CD4-positive, alpha-beta T cell treated with Interleukin-10 for 1 hour (primary cell): ENCODE data around the gene GPANK1.
A peak's percentile ranks its signal among the peaks of the same experiment; 100 is the strongest.

Source experiments
- DNase-seq: peaks from one replicate; pipeline ENCODE4 v3.0.0-alpha.2; 2020

The GPANK1 gene

GRCh38 chr6:31636698-31637596 lies 27.9 kb downstream of the GPANK1 start:
- DNase-seq: no peak

GRCh38 chr6:31634969-31635575 lies 29.7 kb downstream of the GPANK1 start:
- DNase-seq: no peak

- DNase-seq: no peak
These were observed 30.7 kb downstream of the GPANK1 start for GRCh38 chr6:31634131-31634530.

DNA sequence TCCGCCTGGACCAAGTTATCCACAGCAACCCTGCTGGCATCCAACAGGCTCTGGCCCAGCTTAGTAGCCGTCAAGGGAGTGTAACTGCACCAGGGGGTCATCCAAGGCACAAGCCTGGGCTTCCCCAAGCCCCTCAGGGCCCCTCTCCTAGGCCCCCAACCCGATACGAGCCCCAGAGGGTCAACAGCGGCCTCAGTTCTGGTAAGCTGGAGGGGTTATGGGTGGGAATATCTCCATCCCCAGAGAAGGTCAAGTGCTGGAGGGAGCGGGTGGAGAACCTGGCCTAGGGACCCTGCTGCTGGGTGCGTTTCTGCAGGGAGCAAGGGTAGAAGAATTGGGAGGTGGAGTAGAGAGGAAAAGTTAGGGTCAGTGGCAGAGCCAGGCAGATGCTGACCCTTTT lies 31.4 kb downstream of the GPANK1 start:
- DNase-seq: no peak

- DNase-seq: no peak
These were observed 32.4 kb downstream of the GPANK1 start for GRCh38 chr6:31632279-31632946.

DNA sequence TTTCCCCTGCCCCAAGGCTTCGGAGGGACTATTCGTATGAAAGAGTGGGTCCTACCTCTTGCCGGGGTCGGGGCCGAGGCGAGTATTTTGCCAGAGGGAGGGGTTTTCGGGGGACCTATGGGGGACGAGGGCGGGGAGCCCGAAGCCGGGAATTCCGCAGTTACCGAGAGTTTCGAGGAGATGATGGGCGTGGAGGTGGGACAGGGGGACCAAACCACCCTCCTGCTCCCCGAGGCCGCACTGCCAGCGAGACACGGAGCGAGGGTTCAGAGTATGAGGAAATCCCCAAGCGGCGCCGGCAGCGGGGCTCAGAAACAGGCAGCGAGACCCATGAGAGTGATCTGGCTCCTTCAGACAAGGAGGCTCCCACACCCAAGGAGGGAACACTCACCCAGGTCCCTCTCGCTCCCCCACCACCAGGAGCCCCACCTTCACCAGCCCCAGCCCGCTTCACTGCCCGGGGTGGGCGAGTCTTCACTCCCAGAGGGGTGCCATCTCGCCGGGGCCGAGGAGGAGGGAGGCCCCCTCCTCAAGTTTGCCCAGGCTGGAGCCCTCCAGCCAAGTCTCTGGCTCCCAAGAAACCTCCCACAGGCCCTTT lies 33.0 kb downstream of the GPANK1 start:
- DNase-seq: no peak

- no peak for DNase-seq
These were observed 33.6 kb downstream of the GPANK1 start for GRCh38 chr6:31631209-31631608.

- no peak for DNase-seq
These were observed 34.4 kb downstream of the GPANK1 start for GRCh38 chr6:31630177-31630934.

DNA sequence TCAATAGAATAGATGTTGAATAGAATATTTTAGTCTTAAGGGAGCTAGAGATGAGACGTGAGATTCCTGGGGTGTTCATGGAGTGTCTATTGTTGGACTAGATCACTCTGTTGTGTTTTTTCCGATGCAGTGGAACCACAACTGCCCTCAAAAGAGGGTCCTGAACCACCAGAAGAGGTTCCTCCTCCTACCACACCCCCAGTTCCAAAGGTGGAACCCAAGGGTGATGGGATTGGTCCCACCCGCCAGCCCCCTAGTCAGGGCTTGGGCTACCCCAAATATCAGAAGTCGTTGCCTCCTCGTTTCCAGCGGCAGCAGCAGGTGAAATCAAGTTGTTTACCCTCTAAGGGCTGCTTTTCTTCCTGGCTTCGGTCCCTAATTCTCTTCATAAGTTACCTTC lies 35.8 kb downstream of the GPANK1 start:
- no peak for DNase-seq

GRCh38 chr6:31627690-31628287 lies 37.0 kb downstream of the GPANK1 start:
- DNase-seq: no peak

DNA sequence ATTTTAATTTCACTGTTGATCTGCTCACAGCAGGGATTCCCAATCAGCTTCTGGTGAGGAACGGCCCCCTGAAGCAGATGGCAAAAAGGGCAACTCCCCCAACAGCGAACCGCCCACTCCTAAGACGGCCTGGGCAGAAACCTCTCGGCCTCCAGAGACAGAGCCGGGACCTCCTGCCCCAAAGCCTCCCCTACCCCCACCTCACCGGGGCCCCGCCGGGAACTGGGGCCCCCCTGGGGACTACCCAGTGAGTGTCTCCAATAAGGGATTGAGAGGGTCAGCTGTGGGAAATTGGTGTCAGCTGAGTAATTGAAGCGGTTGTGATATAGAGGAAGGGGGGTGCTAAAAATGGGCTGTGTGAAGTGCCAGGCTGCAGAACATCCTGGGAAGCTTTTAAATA lies 37.8 kb downstream of the GPANK1 start:
- no peak for DNase-seq

GRCh38 chr6:31624070-31624469 lies 40.7 kb downstream of the GPANK1 start:
- no peak for DNase-seq

- DNase-seq: no peak
These were observed 42.1 kb downstream of the GPANK1 start for GRCh38 chr6:31622684-31623091.

GRCh38 chr6:31621991-31622390 lies 42.8 kb downstream of the GPANK1 start:
- no peak for DNase-seq

GRCh38 chr6:31621320-31621939 lies 43.4 kb downstream of the GPANK1 start:
- DNase-seq: no peak

- no peak for DNase-seq
These were observed 44.0 kb downstream of the GPANK1 start, which contains the start of gene PRRC2A for GRCh38 chr6:31620586-31621319. TSS of gene PRRC2A (plus strand) at chr6:31620715. CDS start at chr6:31622790, 2,075 bp downstream.

- DNase-seq: peak; percentile 98
These were observed 44.8 kb downstream of the GPANK1 start for GRCh38 chr6:31619805-31620585.

DNA sequence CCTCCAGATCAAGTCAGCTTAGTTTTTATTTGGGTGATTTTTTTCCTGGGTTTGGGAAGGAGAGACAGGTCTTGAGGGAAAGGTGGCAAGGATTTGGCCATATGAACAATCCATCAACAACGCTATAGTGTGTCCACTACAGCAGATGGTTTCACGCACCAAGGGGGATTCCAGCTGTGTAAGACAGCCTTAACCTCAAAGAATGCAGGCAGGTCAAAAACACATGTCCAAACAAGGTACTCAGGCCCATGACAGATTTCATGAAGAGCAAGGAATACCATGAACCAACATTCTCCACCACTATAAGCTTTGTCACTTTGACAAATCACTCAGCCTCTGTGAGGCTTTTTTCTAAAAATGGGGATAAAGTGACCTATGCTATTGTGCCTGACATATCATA lies 47.8 kb downstream of the GPANK1 start:
- DNase-seq: no peak

- no peak for DNase-seq
These were observed 49.0 kb downstream of the GPANK1 start for GRCh38 chr6:31615748-31616147.
